Fibroblast of lung (primary cell): ENCODE data around the gene SLC11A2. TPM values are rescaled to one million over a fixed set of nuclear protein-coding genes. Genes with fewer than 3 reads are reported as not detected.

ENCODE experiments used
- DNase-seq, 2 donors: peaks; one replicate each; pipeline versions ENCODE4 v3.0.0 to v3.0.0-alpha.2; 2010; ENCODE audit warnings: low read depth in 2 of 2
- H2AFZ ChIP-seq: 2 replicates; pipeline ENCODE4 v1.5.1; 2012; ENCODE audit warnings: low read length, control low read depth, inconsistent platforms
- H3K27ac ChIP-seq: 2 replicates; pipeline ENCODE4 v1.5.1; 2011; ENCODE audit warnings: low read length, control low read depth; ENCODE audit not compliant: insufficient read depth
- H3K27me3 ChIP-seq: 2 replicates; pipeline ENCODE4 v1.5.1; 2011; ENCODE audit warnings: mild to moderate bottlenecking, low read length; ENCODE audit not compliant: control insufficient read depth, insufficient read depth
- H3K36me3 ChIP-seq: 2 replicates; pipeline ENCODE4 v1.5.1; 2011; ENCODE audit warnings: low read length; ENCODE audit not compliant: control insufficient read depth, insufficient read depth
- H3K4me1 ChIP-seq: 2 replicates; pipeline ENCODE4 v1.5.1; 2011; ENCODE audit warnings: low read length; ENCODE audit not compliant: control insufficient read depth, insufficient read depth; ENCODE audit errors: extremely low read depth
- H3K4me2 ChIP-seq: 2 replicates; pipeline ENCODE4 v1.5.1; 2011; ENCODE audit warnings: low read length, control low read depth; ENCODE audit not compliant: insufficient read depth; ENCODE audit errors: extremely low read depth
- H3K4me3 ChIP-seq, 4 experiments: fragments of 200-600 bp in 1 of 4; sonication (generic) in 1 of 4; replicated peaks in 1 of 4; 2 replicates each; pipeline ENCODE4 v1.5.1; 2011 to 2016; ENCODE audit warnings: low read length in 4 of 4, low read depth in 3 of 4, mild to moderate bottlenecking in 3 of 4, control low read depth in 2 of 4, inconsistent platforms in 1 of 4, mixed read lengths in 1 of 4; ENCODE audit not compliant: insufficient read depth in 1 of 4; ENCODE audit errors: control extremely low read depth in 1 of 4
- H3K79me2 ChIP-seq: 2 replicates; pipeline ENCODE4 v1.5.1; 2012; ENCODE audit warnings: mild to moderate bottlenecking, low read length, inconsistent platforms; ENCODE audit not compliant: control insufficient read depth, insufficient read depth
- H3K9ac ChIP-seq: 2 replicates; pipeline ENCODE4 v1.5.1; 2011; ENCODE audit warnings: mild to moderate bottlenecking, low read length, control low read depth; ENCODE audit not compliant: insufficient read depth
- H3K9me3 ChIP-seq: 2 replicates; pipeline ENCODE4 v1.5.1; 2012; ENCODE audit warnings: low read depth, low read length; ENCODE audit not compliant: control insufficient read depth, insufficient read depth
- H4K20me1 ChIP-seq: 2 replicates; pipeline ENCODE4 v1.5.1; 2011; ENCODE audit warnings: low read length; ENCODE audit not compliant: control insufficient read depth, insufficient read depth; ENCODE audit errors: extremely low read depth
- EZH2 ChIP-seq: IDR thresholded peaks from 2 replicates; pipeline ENCODE4 v1.5.1; 2012; ENCODE audit warnings: low read length, control low read depth, mild to moderate bottlenecking; ENCODE audit errors: missing control alignments
- polyA plus RNA-seq, 2 donors: library from polyadenylated mRNA; depleted of rRNA in 1 of 2; stranded (reverse) in 1 of 2; unstranded in 1 of 2; fragments of >200 nt; gene quantifications; 2 replicates each; pipeline ENCODE4 v1.2.1, GENCODE V29; 2011 to 2012; ENCODE audit warnings: missing spikeins in 1 of 2
- total RNA-seq: library from RNA; depleted of rRNA; stranded (reverse); fragments of >200 nt; gene quantifications from 2 replicates; pipeline ENCODE4 v1.2.1, GENCODE V29; 2014
- TF ChIP-seq, protein P1 (sequence below), 2 donors: IDR thresholded peaks in 1 of 2; conservative IDR thresholded peaks in 1 of 2; 1 replicate in 1 of 2; 2 replicates in 1 of 2; pipeline ENCODE4 v1.5.1; 2011 to 2012; ENCODE audit warnings: low read length in 2 of 2, control low read depth in 1 of 2, inconsistent platforms in 1 of 2, low read depth in 1 of 2, mild to moderate bottlenecking in 1 of 2

The SLC11A2 gene
- total and polyA plus RNA-seq, 2 donors (not counting 1 experiment from before 2014, with no cell fraction given) = 38.6 to 75.0 TPM

DNA sequence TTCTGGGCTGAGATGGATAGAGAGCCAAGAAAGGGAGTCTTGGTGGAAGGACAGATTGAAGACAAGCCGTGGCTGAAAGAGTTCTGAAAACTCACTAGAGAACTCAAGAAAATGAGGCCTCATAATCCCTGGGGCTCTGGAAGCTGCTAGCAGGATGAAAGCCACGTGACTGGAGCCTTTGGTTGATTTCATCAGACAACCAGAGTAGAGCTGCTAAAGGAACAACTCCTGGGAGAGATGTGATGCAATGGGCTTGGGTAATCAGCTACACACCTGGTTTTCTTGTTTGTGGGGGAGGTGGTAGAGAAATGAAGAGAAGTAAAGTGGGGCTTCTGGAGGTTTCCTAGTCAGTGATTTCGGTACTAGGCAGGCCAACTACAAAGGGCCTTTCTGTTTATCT is 43.8 kb upstream of the SLC11A2 start:
- TF ChIP-seq EZH2 = no peak
- TF ChIP-seq, protein P1, sequence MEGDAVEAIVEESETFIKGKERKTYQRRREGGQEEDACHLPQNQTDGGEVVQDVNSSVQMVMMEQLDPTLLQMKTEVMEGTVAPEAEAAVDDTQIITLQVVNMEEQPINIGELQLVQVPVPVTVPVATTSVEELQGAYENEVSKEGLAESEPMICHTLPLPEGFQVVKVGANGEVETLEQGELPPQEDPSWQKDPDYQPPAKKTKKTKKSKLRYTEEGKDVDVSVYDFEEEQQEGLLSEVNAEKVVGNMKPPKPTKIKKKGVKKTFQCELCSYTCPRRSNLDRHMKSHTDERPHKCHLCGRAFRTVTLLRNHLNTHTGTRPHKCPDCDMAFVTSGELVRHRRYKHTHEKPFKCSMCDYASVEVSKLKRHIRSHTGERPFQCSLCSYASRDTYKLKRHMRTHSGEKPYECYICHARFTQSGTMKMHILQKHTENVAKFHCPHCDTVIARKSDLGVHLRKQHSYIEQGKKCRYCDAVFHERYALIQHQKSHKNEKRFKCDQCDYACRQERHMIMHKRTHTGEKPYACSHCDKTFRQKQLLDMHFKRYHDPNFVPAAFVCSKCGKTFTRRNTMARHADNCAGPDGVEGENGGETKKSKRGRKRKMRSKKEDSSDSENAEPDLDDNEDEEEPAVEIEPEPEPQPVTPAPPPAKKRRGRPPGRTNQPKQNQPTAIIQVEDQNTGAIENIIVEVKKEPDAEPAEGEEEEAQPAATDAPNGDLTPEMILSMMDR (conservative IDR thresholded peaks at IDR 0.05 in 1 of 2, IDR thresholded peaks at IDR 0.05 in 1 of 2; ENCODE audit: low read depth in 1 of 2, low read length in 2 of 2) = no peak
- no peaks in the 10 kb centered on the region for H3K4me1 ChIP-seq
- no peaks in the 10 kb centered on the region for H3K27me3 ChIP-seq
- no peak overlapping the region for H3K4me2 ChIP-seq
- no peaks in the 10 kb centered on the region for H3K9me3 ChIP-seq
- no peak overlapping the region for H3K4me3 ChIP-seq
- peak in 1 of 2 donors; percentile 33 for DNase-seq
- H3K79me2 ChIP-seq = no peaks in the 10 kb centered on the region
- H3K27ac ChIP-seq = no peak overlapping the region
- H3K36me3 ChIP-seq = peaks cover 4% of the 10 kb centered on the region
- H4K20me1 ChIP-seq = no peaks in the 10 kb centered on the region
- H3K9ac ChIP-seq = no peak overlapping the region
- H2AFZ ChIP-seq = no peak overlapping the region

DNA sequence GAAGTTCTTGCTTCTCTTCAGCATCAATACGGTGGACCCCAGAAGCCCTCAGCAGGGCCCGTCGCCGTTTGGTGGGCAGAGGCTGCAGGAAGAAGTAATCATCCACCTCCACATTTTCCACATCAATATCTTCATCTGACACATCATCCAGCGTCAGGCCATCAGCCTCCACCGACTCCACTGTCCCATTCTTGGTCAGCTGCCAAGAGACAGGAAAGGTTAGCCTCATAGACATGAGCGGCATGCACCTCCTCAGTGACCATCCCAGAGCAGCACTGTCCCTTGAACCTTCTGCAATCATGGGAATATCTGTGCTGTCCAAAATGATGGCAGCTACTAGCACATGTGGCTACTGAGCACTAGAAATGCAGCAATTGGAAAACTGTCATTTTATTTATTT is 41.6 kb upstream of the SLC11A2 start:
- no peak overlapping the region for H3K27ac ChIP-seq
- H3K36me3 ChIP-seq = peaks cover 11% of the 10 kb centered on the region
- no peaks in the 10 kb centered on the region for H3K79me2 ChIP-seq
- no peaks in the 10 kb centered on the region for H3K4me1 ChIP-seq
- H3K27me3 ChIP-seq = no peaks in the 10 kb centered on the region
- no peak overlapping the region for H3K9ac ChIP-seq
- TF ChIP-seq, protein P1 (conservative IDR thresholded peaks at IDR 0.05 in 1 of 2, IDR thresholded peaks at IDR 0.05 in 1 of 2; ENCODE audit: low read depth in 1 of 2, low read length in 2 of 2) = no peak
- no peak for TF ChIP-seq EZH2
- DNase-seq = no peak
- H3K9me3 ChIP-seq = no peaks in the 10 kb centered on the region
- H3K4me2 ChIP-seq = no peak overlapping the region
- H3K4me3 ChIP-seq = no peak overlapping the region
- no peak overlapping the region for H2AFZ ChIP-seq
- H4K20me1 ChIP-seq = no peaks in the 10 kb centered on the region

DNA sequence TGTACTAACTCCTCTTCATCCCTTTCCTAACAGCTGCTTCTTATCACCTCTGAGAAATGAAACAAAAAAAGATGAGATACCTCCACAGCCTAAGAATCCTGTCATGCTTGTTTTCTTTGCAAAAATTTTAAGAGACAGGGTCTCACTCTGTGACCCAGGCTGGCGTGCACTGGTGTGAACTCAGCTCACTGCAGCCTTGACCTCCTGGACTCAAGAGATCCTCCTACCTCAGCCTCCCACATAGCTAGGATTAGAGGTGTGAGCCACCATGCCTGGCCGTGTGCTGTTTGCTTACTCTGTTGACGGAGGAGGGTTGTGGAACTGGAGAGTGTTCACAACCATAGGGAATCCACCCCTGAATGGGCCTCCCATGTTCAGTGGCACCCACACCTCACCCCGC is 41.0 kb upstream of the SLC11A2 start:
- H3K79me2 ChIP-seq = no peaks in the 10 kb centered on the region
- TF ChIP-seq, protein P1 (conservative IDR thresholded peaks at IDR 0.05 in 1 of 2, IDR thresholded peaks at IDR 0.05 in 1 of 2; ENCODE audit: low read depth in 1 of 2, low read length in 2 of 2) = no peak
- no peak for TF ChIP-seq EZH2
- DNase-seq = no peak
- no peak overlapping the region for H2AFZ ChIP-seq
- no peaks in the 10 kb centered on the region for H3K9me3 ChIP-seq
- H4K20me1 ChIP-seq = no peaks in the 10 kb centered on the region
- no peaks in the 10 kb centered on the region for H3K27me3 ChIP-seq
- H3K4me1 ChIP-seq = no peaks in the 10 kb centered on the region
- no peak overlapping the region for H3K27ac ChIP-seq
- H3K9ac ChIP-seq = no peak overlapping the region
- H3K4me3 ChIP-seq = no peak overlapping the region
- peaks cover 13% of the 10 kb centered on the region for H3K36me3 ChIP-seq
- H3K4me2 ChIP-seq = no peak overlapping the region
